ENCODE data around the gene DUOX2. TPM values are rescaled to one million over a fixed set of nuclear protein-coding genes. Genes with fewer than 3 reads are reported as not detected.

Gene DUOX2
- total RNA-seq, 1 experiment from 2014 or later: 0.99 TPM

GRCh38 chr15:45161666-45162065 lies 47.7 kb upstream of the DUOX2 start:
- no peaks in the 10 kb centered on the region for H3K36me3 ChIP-seq (ENCODE audit: insufficient read depth, low read length, poor library complexity, severe bottlenecking)
- CTCF ChIA-PET: no interaction called here
- POLR2A ChIA-PET (ENCODE audit: low non-redundant PET): no interaction called here
- H3K27me3 ChIP-seq (replicated peaks; ENCODE audit: insufficient read depth, low read depth, low read length, poor library complexity): no peaks in the 10 kb centered on the region
- no peak for TF ChIP-seq CTCF (conservative IDR thresholded peaks at IDR 0.05; ENCODE audit: low read depth, low read length)
- no peak for TF ChIP-seq EZH2 (IDR thresholded peaks at IDR 0.05; ENCODE audit: borderline replicate concordance, low read depth, low read length, poor library complexity, severe bottlenecking)
- no TSS peak for BruUV-seq (replicated peaks)
- H3K4me3 ChIP-seq (ENCODE audit: low read depth, low read length, poor library complexity, severe bottlenecking): no peak overlapping the region
- no peak for DNase-seq (ENCODE audit: low spot score)
- no peak overlapping the region for H3K27ac ChIP-seq (ENCODE audit: low read depth, low read length, poor library complexity, severe bottlenecking)
- peaks cover 6% of the 10 kb centered on the region for H3K4me1 ChIP-seq (ENCODE audit: insufficient read depth, low read length, poor library complexity, severe bottlenecking)
- intact Hi-C loops (cut with micrococcal nuclease; ENCODE audit: unreplicated experiment): loop anchor here (5.0 kb wide), 2 partner anchors 241 to 451 kb away; a partner anchor contains a TSS
- H3K9me3 ChIP-seq (ENCODE audit: low read depth, low read length, poor library complexity, severe bottlenecking): no peaks in the 10 kb centered on the region

- CTCF ChIA-PET: interaction anchor here (0.7 kb wide), 1 partner anchor 59 kb away, joined by 7 read pairs; no protein-coding TSS in a partner anchor
- no peaks in the 10 kb centered on the region for H3K9me3 ChIP-seq (ENCODE audit: low read depth, low read length, poor library complexity, severe bottlenecking)
- peak; percentile 33 for DNase-seq (ENCODE audit: low spot score)
- no peak for TF ChIP-seq CTCF (conservative IDR thresholded peaks at IDR 0.05; ENCODE audit: low read depth, low read length)
- no peak for TF ChIP-seq EZH2 (IDR thresholded peaks at IDR 0.05; ENCODE audit: borderline replicate concordance, low read depth, low read length, poor library complexity, severe bottlenecking)
- intact Hi-C loops (cut with micrococcal nuclease; ENCODE audit: unreplicated experiment): no loop called here
- H3K36me3 ChIP-seq (ENCODE audit: insufficient read depth, low read length, poor library complexity, severe bottlenecking): no peaks in the 10 kb centered on the region
- BruUV-seq (replicated peaks): no TSS peak
- no peaks in the 10 kb centered on the region for H3K4me1 ChIP-seq (ENCODE audit: insufficient read depth, low read length, poor library complexity, severe bottlenecking)
- H3K4me3 ChIP-seq (ENCODE audit: low read depth, low read length, poor library complexity, severe bottlenecking): no peak overlapping the region
- POLR2A ChIA-PET (ENCODE audit: low non-redundant PET): interaction anchor here (0.8 kb wide), 1 partner anchor 119 kb away, joined by 3 read pairs; no protein-coding TSS in a partner anchor
- H3K27ac ChIP-seq (ENCODE audit: low read depth, low read length, poor library complexity, severe bottlenecking): no peak overlapping the region
- H3K27me3 ChIP-seq (replicated peaks; ENCODE audit: insufficient read depth, low read depth, low read length, poor library complexity): no peaks in the 10 kb centered on the region
These were observed 44.0 kb upstream of the DUOX2 start for GRCh38 chr15:45157974-45158373.

GRCh38 chr15:45156744-45157455 lies 42.9 kb upstream of the DUOX2 start:
- CTCF ChIA-PET: no interaction called here
- POLR2A ChIA-PET (ENCODE audit: low non-redundant PET): no interaction called here
- H3K4me1 ChIP-seq (ENCODE audit: insufficient read depth, low read length, poor library complexity, severe bottlenecking): no peaks in the 10 kb centered on the region
- intact Hi-C loops (cut with micrococcal nuclease; ENCODE audit: unreplicated experiment): no loop called here
- no peaks in the 10 kb centered on the region for H3K27me3 ChIP-seq (replicated peaks; ENCODE audit: insufficient read depth, low read depth, low read length, poor library complexity)
- H3K4me3 ChIP-seq (ENCODE audit: low read depth, low read length, poor library complexity, severe bottlenecking): no peak overlapping the region
- DNase-seq (ENCODE audit: low spot score): no peak
- H3K36me3 ChIP-seq (ENCODE audit: insufficient read depth, low read length, poor library complexity, severe bottlenecking): no peaks in the 10 kb centered on the region
- TF ChIP-seq CTCF (conservative IDR thresholded peaks at IDR 0.05; ENCODE audit: low read depth, low read length) (no peak), EZH2 (IDR thresholded peaks at IDR 0.05; ENCODE audit: borderline replicate concordance, low read depth, low read length, poor library complexity, severe bottlenecking) (no peak)
- BruUV-seq (replicated peaks): no TSS peak
- H3K9me3 ChIP-seq (ENCODE audit: low read depth, low read length, poor library complexity, severe bottlenecking): no peaks in the 10 kb centered on the region
- no peak overlapping the region for H3K27ac ChIP-seq (ENCODE audit: low read depth, low read length, poor library complexity, severe bottlenecking)
